HG03095 (cell line): ENCODE measurements around the gene ARHGAP1.
"Not testable (repeated sequence)": the region's sequence is repeated elsewhere in the genome, so short reads cannot be mapped to it uniquely, and the experiment has no call there.

Experiments used
- ATAC-seq: cut with Tn5 transposase; IDR thresholded peaks from one replicate; pipeline ENCODE4 v1.9.1; 2021; ENCODE audit warnings: moderate library complexity; ENCODE audit not compliant: unreplicated experiment

ARHGAP1 gene

DNA sequence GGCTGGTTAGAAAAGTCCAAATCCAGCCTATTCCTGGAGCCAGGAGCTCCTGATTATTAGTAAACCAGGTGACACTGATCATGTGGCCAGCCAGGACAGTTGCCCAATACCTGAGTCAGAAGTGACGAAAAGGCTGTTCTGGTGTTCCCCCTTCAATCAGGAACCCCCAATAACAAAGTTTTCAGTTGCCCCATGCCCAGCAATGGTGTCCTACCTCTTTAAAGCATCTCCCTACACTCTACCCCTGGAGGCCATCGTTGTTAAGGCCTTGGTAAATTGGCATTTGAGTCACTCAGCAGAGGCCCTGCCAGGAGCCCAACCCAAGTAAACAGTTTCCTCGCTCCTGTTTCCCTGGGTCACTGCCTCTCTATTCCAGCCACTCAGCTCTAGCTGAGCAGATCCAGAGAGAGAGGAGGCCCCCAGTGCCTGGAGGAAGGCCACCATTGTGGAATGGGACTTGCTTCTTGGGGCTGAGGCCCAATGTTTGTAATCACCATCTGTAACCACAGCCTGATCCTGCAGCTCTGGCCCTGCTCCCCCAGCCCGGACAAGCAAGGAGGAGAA is 25.0 kb downstream of the ARHGAP1 start:
- ATAC-seq: no peak

GRCh38 chr11:46674463-46675287 is 25.7 kb downstream of the ARHGAP1 start:
- ATAC-seq: no peak

GRCh38 chr11:46673713-46674462 is 26.5 kb downstream of the ARHGAP1 start:
- ATAC-seq: no peak

- no peak for ATAC-seq
These were observed 28.0 kb downstream of the ARHGAP1 start for GRCh38 chr11:46672381-46672839.

- no peak for ATAC-seq
These were observed 28.5 kb downstream of the ARHGAP1 start for GRCh38 chr11:46671958-46672315.

- not testable (repeated sequence) for ATAC-seq
These were observed 29.9 kb downstream of the ARHGAP1 start for GRCh38 chr11:46670521-46670920.

- no peak for ATAC-seq
These were observed 30.7 kb downstream of the ARHGAP1 start for GRCh38 chr11:46669711-46670139.

DNA sequence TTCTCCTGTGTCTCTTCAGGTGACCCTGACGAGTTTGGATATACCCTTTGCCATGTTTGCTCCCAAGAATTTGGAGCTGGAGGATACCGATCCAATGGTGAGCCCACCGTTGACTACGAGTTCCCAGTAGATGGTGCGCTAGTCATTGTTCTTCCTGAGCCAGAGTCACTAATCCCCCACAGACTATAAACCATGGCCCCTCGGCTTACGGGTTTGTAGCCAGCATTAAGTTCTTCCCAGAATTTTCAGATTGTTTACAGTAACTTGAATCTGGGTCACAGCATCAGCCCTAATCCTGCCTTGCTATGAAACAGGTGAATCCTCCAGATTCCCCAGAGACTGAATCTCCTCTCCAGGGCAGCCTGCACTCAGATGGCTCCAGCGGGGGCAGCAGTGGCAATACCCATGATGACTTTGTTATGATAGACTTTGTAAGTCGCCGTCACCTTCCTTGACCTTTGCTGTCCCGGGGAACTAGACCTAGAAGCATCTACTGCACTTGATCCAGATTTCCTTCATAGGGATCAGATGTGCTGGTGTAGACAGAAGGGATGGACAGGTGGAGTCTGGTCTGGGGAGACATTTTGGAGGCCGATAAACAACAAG is 31.8 kb downstream of the ARHGAP1 start:
- no peak for ATAC-seq

DNA sequence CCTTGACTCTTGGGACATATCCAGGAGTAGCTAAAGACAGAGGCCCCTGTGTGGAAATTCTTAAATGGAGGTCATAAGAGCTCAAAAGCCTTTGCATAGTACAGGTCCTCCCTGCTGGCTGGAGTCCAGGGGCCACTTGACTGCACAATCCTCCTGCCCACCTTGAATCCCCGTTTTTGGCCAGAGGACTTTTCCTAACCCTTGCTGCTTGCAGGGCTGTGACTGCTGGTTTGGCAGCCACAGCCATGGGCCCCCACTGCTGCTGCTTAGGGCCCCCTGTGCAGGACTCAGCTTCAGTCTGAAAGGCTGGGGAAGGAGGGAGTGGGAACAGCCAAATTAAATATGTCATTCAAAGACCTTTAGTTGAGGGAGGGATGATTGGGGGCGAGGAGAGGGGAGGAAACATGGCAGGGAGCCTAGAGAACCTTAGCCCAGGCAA is 33.4 kb downstream of the ARHGAP1 start:
- ATAC-seq: no peak

DNA sequence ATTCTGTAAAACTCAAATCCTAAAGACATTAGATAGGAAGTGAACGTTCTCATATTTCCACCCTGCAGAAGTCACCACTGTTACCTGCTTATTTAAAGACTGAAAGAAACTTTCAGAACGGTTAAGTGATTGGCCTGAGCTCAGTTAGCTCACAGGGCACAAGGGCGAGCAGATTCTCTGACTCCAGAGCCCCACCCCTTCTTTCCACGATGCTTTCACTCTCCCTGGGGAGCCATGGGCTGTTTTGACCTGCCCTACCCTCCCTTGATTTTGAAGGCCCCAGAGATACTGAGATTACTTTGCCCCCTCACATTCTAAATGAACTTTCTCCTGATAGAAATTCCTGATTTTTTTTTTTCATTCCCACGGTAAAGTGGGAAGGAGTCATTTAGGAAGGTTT is 33.9 kb downstream of the ARHGAP1 start:
- no peak for ATAC-seq

- no peak for ATAC-seq
These were observed 35.1 kb downstream of the ARHGAP1 start for GRCh38 chr11:46665356-46665755.

DNA sequence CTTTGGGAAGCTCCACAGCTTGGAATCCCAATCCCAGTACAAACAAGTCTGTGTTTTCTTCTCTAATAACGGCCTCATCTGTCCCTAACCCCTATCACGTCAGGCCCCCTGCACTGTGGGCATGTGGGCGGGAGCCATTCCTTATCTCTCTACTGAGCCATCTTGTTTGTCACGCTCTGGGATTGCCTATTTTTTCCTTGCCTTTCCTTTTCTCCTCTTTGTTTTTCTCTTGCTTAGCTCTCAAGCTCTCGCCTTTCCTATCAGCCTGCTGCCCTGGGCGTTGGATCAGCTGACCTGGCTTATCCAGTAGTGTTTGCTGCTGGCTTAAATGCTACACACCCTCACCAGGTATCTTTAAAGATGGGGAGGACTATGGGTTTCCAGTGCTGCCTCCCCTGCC is 35.8 kb downstream of the ARHGAP1 start:
- no peak for ATAC-seq

GRCh38 chr11:46663277-46663940 is 37.0 kb downstream of the ARHGAP1 start:
- no peak for ATAC-seq

GRCh38 chr11:46662366-46662765 is 38.1 kb downstream of the ARHGAP1 start:
- no peak for ATAC-seq

DNA sequence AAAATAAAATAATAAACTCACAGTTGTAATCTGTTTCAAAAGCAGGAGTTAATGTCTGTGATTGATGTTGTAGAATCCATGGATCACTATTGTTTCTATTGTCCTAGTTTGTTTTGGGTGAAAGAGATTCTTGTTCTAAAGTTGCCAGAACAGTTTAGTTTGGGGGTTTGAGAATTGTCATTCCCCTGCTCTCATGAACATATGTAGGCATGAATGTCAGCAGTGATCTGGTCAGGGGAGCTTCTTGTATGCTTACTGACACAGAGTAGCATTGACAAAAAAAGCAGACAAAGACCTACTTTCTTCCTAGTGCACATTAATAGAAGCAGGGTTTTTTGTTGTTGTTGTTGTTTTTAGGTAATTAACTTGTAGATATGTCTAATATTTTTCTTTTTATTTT is 38.6 kb downstream of the ARHGAP1 start:
- ATAC-seq: no peak

- ATAC-seq: no peak
These were observed 40.5 kb downstream of the ARHGAP1 start for GRCh38 chr11:46659908-46660307.

- ATAC-seq: no peak
These were observed 42.2 kb downstream of the ARHGAP1 start for GRCh38 chr11:46658259-46658658.

DNA sequence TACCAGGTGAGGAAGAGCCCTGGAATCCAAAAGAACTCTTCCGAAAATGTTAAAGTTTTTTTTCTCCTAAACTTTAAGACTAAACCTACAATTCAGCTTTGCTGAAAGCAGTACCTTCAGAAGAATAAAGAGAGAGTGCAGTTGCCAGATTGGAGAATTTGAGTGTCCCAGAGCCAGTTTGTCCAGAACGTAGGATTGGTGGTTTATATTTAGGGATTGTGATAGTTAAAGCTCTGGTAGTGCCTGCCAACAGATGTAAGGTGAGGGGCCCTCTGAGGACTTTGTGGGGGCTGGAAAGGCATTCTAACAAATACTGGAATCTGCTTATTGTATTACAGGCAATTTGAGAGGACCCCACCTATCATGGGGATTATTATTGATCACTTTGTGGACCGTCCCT is 43.2 kb downstream of the ARHGAP1 start:
- ATAC-seq: no peak

DNA sequence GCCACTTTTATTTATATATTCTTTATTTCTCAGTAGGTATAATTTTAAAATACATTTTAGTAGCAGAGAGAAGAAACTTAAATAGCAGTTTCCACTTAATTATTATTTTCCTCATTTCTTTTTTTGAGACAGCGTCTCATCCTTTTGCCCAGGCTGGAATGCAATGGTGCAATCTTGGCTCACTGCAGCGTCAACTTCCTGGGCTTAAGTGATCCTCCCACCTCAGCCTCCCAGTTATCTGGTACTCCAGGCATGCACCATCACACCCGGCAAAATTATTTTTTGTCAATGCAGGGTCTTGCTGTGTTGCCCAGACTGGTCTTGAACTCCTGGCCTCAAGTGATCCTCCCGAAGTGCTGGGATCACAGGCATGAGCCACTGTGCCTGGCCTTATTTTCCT is 44.8 kb downstream of the ARHGAP1 start:
- ATAC-seq: no peak

DNA sequence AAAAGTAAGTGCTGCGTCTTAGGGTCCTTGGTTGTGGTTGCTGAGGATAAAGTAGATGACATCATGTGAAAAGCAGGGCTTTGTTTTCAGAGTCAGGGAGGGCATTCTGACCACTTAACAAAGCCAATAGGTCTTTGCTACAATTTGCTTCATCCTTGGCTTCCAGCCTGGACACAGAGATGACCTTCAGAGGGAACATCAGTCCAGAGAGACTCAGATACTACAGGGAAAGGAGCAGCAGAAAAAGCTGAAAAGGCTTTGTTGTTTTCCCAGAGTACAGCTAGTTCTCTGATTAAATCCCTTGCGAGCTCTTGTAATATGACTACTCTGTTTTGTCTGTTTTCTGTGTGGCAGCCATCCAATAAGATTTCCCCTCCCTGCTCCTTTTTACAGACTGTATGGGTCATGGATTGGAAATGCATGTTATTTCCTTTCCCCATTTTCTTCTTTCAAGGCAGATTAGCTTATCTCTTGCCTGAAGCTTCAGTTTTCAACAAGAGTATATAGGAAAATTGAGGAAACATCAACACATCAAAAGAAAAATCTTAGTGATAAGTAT is 51.2 kb downstream of the ARHGAP1 start:
- no peak for ATAC-seq

DNA sequence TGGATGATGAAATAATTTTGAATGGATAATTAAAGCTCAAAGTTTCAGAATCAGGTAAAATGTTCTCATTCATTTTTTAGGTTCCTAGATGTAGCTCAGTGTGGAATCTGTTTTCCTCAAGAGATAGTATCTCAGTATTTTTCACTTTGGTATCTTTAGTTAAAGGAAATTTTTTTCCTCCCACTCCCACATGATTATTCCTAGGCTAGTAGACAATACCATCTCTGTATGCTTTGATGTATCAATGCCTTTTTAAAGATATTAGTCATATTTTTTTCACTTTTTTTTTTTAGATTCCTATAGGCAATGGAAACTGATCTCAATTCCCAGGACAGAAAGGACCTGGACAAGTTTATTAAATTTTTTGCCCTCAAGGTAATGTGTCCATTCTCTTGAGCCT is 56.4 kb downstream of the ARHGAP1 start:
- no peak for ATAC-seq
